Skeletal muscle satellite cell (primary cell): ENCODE results near the gene PFN3.

Experiments
- H3K27me3 ChIP-seq: 2 replicates; pipeline ENCODE4 v1.7.0; 2013; ENCODE audit warnings: low read length; ENCODE audit not compliant: control insufficient read depth, insufficient read depth
- H3K36me3 ChIP-seq: 2 replicates; pipeline ENCODE4 v1.7.0; 2013; ENCODE audit warnings: mild to moderate bottlenecking, control low read depth, low read length; ENCODE audit not compliant: insufficient read depth
- H3K4me1 ChIP-seq: 2 replicates; pipeline ENCODE4 v1.7.0; 2013; ENCODE audit warnings: low read length; ENCODE audit not compliant: control insufficient read depth, insufficient read depth
- H3K4me2 ChIP-seq: 2 replicates; pipeline ENCODE4 v1.7.0; 2013; ENCODE audit warnings: mild to moderate bottlenecking, low read length
- H3K4me3 ChIP-seq: 2 replicates; pipeline ENCODE4 v1.7.0; 2013; ENCODE audit warnings: low read length
- H3K9ac ChIP-seq: 2 replicates; pipeline ENCODE4 v1.7.0; 2013; ENCODE audit warnings: mild to moderate bottlenecking, low read depth, low read length, moderate library complexity
- H3K9me3 ChIP-seq: replicated peaks from 2 replicates; pipeline ENCODE4 v1.7.0; 2013; ENCODE audit warnings: mild to moderate bottlenecking, control low read depth, low read length

The PFN3 gene

DNA sequence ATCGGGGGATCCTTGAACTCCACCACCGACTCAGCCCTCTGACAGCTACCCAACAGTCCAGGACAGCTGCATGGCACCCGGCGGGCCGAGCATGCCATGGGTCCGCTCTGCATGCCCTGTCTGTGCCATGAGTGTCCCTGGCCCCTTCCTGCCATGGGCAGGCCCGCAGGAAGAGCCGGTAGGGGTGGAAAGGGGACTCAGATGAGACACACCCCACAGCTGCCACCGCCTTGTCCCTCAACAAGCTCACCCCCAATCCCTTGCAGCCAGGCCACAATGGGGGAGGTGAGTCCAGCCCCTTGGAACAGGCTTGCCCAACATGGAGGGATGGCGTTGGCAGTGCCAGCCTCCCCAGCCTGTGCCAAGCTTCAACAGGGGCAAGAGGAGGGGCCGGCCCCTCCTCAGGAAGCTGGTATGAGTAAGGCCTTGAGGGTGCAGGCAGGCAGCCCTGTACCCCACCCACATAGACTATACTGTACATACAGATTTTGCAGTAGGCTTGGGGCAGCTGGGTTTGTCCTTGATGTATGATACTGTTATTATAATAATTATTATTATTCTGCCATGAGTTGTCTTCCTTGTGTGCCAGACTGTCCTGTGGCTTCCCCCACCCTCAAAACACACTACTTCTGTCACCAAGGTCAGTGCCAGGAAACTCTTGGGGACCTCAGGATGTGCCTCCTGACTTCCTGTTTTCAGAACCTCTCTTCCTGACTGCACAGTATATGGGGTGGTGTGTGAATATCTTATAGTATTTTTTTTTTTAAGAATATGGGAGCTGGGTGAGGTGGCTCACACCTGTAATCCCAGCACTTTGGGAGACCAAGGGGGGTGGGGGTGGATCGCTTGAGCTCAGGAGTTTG is 28.2 kb downstream of the PFN3 start:
- Histone ChIP-seq H3K4me2 (peak overlapping the region; percentile 80), H3K4me1 (peaks cover 21% of the 10 kb centered on the region), H3K36me3 (no peaks in the 10 kb centered on the region), H3K9me3 (no peaks in the 10 kb centered on the region), H3K4me3 (no peak overlapping the region), H3K27me3 (no peaks in the 10 kb centered on the region), H3K9ac (no peak overlapping the region)

DNA sequence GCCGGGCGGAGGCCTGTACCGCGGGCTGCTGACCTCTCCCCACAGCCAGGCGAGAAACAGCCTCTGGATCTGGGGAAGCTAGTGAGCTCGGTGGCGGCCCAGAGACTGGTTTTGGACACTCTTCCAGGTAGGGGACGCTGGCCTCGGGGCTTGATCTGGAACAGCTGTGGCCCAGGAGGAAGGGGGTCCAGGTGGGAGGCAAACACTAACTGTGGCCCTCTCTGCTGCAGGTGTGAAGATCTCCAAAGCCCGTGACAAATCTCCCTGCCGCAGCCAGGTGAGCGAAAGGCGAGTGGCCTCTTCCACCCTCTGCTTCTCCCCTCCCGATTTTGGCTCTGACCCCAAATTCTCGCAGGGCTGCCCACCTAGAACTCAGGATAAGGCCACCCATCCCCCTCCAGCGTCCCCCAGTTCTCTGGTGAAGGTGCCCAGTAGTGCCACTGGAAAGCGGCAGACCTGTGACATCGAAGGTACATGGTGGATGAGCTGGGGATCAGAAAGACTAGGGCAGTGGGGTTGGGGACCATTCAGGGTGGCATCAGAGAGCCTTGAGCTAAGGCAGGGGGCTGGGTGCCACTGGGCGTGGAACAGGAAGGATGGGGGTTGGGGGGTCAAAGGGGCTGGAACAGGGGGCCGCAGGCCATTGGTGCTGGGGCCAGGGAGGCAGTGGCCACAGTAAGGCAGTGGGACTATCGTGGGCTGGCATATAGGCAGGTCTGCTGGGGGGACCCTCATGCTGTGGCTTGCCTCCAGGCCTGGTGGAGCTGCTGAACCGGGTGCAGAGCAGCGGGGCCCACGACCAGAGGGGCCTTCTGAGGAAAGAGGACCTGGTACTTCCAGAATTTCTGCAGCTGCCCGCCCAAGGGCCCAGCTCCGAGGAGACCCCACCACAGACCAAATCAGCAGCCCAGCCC is 29.1 kb downstream of the PFN3 start:
- H3K27me3 ChIP-seq: no peaks in the 10 kb centered on the region
- H3K36me3 ChIP-seq: no peaks in the 10 kb centered on the region
- peak overlapping the region; percentile 80 for H3K4me2 ChIP-seq
- no peaks in the 10 kb centered on the region for H3K9me3 ChIP-seq
- peak overlapping the region; percentile 68 for H3K4me3 ChIP-seq
- H3K9ac ChIP-seq: peak overlapping the region; percentile 58
- H3K4me1 ChIP-seq: peaks cover 26% of the 10 kb centered on the region

DNA sequence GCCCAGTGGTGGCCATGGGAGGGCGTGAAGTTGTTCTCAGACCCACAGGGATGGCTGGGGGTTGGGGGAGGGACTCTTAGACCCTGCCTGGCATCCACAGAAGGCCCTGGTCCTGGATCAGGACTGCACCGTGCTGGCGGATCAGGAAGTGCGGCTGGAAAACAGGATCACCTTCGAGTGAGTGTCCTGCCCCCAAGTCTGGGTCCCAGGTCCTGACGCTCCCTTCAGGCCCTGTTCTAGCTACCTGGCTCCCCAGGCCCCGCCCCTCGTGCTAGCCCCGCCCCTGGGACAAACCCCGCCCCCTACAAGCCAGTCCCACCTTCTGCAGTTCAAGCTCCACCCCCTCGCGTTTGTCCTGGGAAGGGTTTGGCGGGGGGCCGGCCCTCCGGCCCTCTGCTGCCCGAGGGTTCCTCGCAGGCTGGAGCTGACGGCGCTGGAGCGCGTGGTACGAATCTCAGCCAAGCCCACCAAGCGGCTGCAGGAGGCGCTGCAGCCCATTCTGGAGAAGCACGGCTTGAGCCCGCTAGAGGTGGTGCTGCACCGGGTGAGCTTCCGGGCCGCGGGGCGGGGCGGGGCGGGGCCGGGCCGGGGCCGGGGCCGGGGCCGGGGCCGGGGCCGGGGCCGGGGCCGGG is 29.9 kb downstream of the PFN3 start:
- no peaks in the 10 kb centered on the region for H3K36me3 ChIP-seq
- H3K4me1 ChIP-seq: peaks cover 26% of the 10 kb centered on the region
- no peaks in the 10 kb centered on the region for H3K27me3 ChIP-seq
- no peak overlapping the region for H3K9ac ChIP-seq
- peak overlapping the region; percentile 80 for H3K4me2 ChIP-seq
- no peaks in the 10 kb centered on the region for H3K9me3 ChIP-seq
- H3K4me3 ChIP-seq: peak overlapping the region; percentile 68

DNA sequence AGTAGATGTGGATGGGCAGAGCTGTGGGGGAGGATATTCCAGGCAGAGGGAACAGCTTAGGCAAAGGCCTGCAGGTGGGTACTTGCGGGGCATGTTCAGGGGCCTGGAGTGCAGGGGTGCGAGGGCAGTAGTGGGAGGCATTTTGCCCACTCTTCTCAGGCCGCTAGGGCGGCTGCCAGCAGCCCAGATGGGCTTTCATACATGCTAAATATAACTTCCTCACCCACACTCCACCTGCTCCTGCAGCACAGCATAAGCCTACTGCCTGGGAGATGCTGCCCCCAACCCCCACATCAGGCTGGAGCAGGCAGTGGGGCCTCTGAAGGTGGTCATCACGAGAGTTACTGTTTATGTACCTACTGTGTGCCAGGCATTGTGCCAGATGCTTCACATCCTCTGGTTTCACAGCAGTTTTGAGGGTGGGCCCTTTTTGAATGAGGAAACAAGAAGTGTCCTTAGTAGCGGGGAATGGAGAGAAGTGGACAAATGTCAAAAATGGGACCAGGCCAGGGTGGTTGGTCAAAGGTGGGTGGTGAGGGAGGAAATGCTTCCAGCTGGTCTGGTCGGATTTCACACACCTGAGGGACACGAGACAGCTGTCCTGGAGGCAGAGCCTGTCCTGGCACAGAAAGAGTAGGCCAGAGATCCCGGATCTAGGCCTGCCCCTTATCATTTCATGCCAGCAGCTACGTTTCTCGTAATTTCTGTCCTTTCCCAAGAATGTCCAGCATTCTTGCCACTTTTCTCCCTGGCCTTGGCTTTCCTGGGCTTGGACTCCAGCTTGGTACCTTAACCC is 30.6 kb downstream of the PFN3 start:
- Histone ChIP-seq H3K36me3 (no peaks in the 10 kb centered on the region), H3K27me3 (no peaks in the 10 kb centered on the region), H3K4me1 (peaks cover 26% of the 10 kb centered on the region), H3K9me3 (no peaks in the 10 kb centered on the region), H3K9ac (no peak overlapping the region), H3K4me3 (no peak overlapping the region), H3K4me2 (no peak overlapping the region)

DNA sequence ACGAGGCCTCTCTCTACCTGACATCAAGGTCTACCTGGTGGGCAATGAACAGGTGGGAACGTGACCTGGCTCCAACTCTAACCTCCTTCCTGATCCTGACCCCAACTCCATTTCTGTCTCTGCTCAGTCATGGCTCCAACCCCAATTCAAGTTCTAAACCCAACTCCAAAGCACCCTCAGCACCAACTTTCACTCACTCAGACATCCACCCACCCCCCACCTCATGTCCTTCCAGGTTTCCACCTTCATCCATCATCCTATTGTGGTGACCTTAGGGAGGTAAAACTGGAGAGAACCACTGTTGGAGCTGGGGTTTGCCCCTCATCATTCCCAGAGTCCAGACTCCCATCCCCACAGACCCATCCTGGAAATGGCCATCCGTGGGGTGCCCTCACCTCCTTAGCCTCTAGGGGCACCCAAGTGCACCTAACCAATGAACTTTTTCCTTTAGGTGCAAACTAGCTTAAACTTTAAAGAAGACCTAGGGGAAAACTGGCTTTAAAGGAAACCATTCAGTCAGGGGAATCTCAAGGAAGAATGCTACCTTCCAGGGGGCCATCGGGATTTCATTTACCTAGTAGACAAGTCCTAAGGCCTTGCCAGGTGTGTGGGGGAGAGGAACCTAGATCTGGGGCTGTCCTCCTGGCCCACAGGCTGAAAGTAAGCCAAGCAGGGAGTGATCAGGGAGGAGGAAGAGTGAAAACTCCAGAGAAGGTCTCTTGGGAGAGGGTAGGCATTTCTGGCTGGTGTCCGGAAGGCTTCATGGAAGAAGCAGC is 31.4 kb downstream of the PFN3 start:
- no peak overlapping the region for H3K4me3 ChIP-seq
- H3K36me3 ChIP-seq: no peaks in the 10 kb centered on the region
- no peaks in the 10 kb centered on the region for H3K27me3 ChIP-seq
- no peaks in the 10 kb centered on the region for H3K9me3 ChIP-seq
- H3K4me1 ChIP-seq: peaks cover 26% of the 10 kb centered on the region
- no peak overlapping the region for H3K4me2 ChIP-seq
- no peak overlapping the region for H3K9ac ChIP-seq

DNA sequence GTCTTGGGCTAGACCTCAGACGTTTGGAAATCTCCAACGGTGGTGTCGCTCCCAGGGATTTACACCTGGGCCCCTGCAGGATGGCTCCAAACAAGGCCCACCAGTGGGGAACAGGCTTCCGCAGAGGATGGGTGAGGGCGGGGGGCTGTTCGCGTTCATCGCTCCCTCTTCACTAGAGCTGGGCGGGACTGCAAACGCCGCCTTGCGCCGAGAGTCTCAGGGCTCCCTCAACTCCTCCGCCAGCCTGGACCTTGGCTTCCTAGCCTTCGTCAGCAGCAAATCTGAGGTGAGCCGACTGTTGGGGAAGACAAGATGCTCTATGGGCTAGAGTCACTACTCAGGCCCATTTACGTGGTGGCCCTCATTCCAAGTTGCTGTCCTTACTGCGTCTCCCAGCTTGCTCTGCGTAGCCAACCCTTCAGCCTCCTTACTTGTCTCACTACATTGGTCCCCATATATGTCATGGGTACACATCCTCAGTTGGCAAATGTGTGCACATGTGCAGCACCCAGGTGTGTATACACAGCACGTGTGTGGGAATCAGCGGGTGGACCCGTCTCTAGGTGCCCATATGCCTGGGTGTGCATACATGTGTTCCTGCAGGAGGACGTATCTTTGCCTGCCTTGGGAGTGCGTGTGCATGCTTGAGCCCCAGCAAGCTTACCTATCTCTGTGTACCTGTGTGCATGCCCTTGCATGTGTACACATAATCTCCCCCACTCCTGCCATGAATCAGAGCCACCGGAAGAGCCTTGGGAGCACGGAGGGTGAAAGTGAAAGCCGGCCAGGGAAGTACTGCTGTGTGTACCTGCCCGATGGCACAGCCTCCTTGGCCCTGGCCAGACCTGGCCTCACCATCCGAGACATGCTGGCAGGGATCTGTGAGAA is 32.2 kb downstream of the PFN3 start:
- H3K4me2 ChIP-seq: peak overlapping the region; percentile 87
- no peaks in the 10 kb centered on the region for H3K27me3 ChIP-seq
- no peaks in the 10 kb centered on the region for H3K9me3 ChIP-seq
- no peaks in the 10 kb centered on the region for H3K36me3 ChIP-seq
- peaks cover 29% of the 10 kb centered on the region for H3K4me1 ChIP-seq
- H3K4me3 ChIP-seq: no peak overlapping the region
- no peak overlapping the region for H3K9ac ChIP-seq

DNA sequence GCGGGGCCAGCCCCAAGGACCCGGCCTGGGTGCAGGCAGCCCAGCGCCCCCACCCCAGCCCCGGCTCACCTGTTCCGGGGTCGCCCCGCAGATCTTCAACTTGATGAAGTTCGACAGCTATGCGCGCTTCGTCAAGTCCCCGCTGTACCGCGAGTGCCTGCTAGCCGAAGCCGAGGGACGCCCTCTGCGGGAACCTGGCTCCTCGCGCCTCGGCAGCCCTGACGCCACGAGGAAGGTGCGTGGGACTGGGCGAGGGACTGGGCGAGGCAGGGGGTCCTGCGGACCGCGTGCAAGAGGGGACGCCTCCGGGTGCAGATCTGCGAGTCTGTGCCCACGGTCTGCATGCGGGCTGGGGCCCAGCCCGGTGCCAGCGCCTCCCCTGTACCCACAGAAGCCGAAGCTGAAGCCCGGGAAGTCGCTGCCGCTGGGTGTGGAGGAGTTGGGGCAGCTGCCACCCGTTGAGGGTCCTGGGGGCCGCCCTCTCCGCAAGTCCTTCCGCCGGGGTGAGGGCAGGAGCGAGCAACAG is 33.1 kb downstream of the PFN3 start:
- Histone ChIP-seq H3K9ac (no peak overlapping the region), H3K4me1 (peaks cover 31% of the 10 kb centered on the region), H3K4me3 (peak overlapping the region; percentile 66), H3K9me3 (no peaks in the 10 kb centered on the region), H3K36me3 (no peaks in the 10 kb centered on the region), H3K4me2 (peak overlapping the region; percentile 87), H3K27me3 (peaks cover under 1% of the 10 kb centered on the region)

DNA sequence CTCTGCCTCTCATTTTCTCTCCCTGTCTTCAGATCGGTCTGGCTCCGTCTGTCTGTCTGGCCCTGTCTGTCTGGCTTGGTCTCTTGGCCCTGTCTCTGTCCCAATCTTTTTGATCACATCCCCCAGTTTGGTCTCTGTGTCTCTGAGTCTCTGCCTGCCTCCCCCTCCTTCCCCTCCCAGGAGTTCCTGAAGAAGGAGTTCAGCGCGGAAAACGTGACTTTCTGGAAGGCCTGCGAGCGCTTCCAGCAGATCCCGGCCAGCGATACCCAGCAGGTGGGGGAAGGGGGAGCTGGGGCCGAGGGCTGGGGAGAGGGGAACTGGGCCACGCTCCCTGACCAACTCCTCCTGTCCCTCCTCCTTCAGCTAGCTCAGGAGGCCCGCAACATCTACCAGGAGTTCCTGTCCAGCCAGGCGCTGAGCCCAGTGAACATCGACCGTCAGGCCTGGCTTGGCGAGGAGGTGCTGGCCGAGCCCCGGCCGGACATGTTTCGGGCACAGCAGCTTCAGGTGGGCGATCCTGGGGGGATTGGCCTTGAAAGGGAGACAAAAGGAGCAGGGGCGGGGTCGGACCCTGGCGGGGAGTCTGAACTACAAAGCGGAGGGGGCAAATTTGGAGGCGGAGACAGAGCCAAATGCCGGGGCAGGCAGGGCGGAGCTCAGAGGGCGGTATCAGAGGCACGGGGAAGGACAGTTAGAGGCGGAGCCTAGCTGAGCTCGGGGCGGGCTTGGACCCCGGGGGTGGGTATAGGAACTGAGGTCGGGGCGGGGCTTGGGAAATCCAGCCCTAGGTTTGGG is 33.7 kb downstream of the PFN3 start:
- H3K9ac ChIP-seq: peak overlapping the region; percentile 73
- H3K9me3 ChIP-seq: no peaks in the 10 kb centered on the region
- peaks cover 7% of the 10 kb centered on the region for H3K27me3 ChIP-seq
- no peaks in the 10 kb centered on the region for H3K36me3 ChIP-seq
- peaks cover 24% of the 10 kb centered on the region for H3K4me1 ChIP-seq
- H3K4me3 ChIP-seq: peak overlapping the region; percentile 66
- peak overlapping the region; percentile 87 for H3K4me2 ChIP-seq

DNA sequence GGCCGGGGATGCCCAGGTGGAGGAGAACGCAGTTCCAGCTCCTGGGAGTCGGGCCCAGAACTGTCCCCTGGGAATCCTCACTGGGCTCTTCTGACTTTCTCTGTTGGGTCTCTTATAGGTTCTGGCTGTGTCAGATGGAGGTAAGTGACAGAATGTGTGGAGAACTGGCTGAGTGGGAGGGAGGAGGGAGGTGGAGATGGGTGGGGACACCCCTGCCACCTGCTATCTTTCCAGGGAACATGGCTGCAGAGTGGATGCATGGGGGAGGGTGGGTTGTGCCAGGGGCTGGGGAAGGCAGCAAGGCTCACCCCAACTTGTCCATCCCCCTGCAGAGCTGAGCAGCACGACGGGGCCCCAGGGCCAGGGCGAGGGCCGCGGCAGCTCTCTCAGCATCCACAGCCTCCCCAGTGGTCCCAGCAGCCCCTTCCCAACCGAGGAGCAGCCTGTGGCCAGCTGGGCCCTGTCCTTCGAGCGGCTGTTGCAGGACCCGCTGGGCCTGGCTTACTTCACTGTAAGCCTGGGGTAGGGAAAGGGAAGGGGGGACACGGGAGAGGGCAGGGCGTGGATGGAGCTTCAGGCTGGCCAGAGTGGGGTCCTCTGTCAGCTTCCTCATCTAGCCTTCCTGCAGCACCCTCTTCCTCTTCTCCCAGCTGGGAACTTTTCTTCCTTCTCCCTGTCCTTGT is 34.5 kb downstream of the PFN3 start:
- peaks cover 13% of the 10 kb centered on the region for H3K27me3 ChIP-seq
- H3K9me3 ChIP-seq: no peaks in the 10 kb centered on the region
- peaks cover 17% of the 10 kb centered on the region for H3K4me1 ChIP-seq
- peak overlapping the region; percentile 87 for H3K4me2 ChIP-seq
- H3K9ac ChIP-seq: peak overlapping the region; percentile 73
- H3K36me3 ChIP-seq: no peaks in the 10 kb centered on the region
- H3K4me3 ChIP-seq: no peak overlapping the region
